Stimulated activated naive B cell treated with anti-CD40 and anti-IgM and Interleukin-4, amounts not matched to agents 10 μg/mL and 1 μg/mL and 100 μg/mL, for 72 hours (primary cell): ENCODE results near the gene R3HCC1L.

Experiments
- ATAC-seq, 2 donors: fragments of 150-1000 bp; cut with Tn5 transposase; replicated peaks; 2 replicates each; pipeline ENCODE4 v1.10.0; 2021; ENCODE audit warnings: moderate library complexity in 1 of 2
- DNase-seq: peaks from one replicate; pipeline ENCODE4 v3.0.0; 2021
- H3K27ac Mint-ChIP-seq: one replicate; pipeline ENCODE4 v1.8.0; 2022; ENCODE audit warnings: mild to moderate bottlenecking, mixed read lengths
- H3K27me3 Mint-ChIP-seq, 2 donors: one replicate each; pipeline ENCODE4 v1.8.0; 2022; ENCODE audit warnings: mixed read lengths in 2 of 2
- H3K36me3 Mint-ChIP-seq, 2 donors: one replicate each; pipeline ENCODE4 v1.8.0; 2022; ENCODE audit warnings: mixed read lengths in 2 of 2, mild to moderate bottlenecking in 1 of 2
- H3K4me1 Mint-ChIP-seq, 2 donors: one replicate each; pipeline ENCODE4 v1.8.0; 2022; ENCODE audit warnings: mixed read lengths in 2 of 2, mild to moderate bottlenecking in 1 of 2
- H3K4me3 Mint-ChIP-seq, 2 donors: one replicate each; pipeline ENCODE4 v1.8.0; 2022; ENCODE audit warnings: mild to moderate bottlenecking in 2 of 2, mixed read lengths in 2 of 2, moderate library complexity in 1 of 2
- H3K9me3 Mint-ChIP-seq, 2 donors: one replicate each; pipeline ENCODE4 v1.8.0; 2022; ENCODE audit warnings: mixed read lengths in 2 of 2, mild to moderate bottlenecking in 1 of 2

R3HCC1L gene

GRCh38 chr10:98258683-98259454 is 124.4 kb downstream of the R3HCC1L start:
- peaks cover 23 to 30% of the 10 kb centered on the region in 2 donors for H3K36me3 Mint-ChIP-seq
- DNase-seq (no peak), ATAC-seq (no peak)
- H3K9me3 Mint-ChIP-seq: no peaks in the 10 kb centered on the region
- peaks cover 0 to 4% of the 10 kb centered on the region in 2 donors for H3K4me1 Mint-ChIP-seq
- no peak overlapping the region for H3K4me3 Mint-ChIP-seq
- H3K27me3 Mint-ChIP-seq: no peaks in the 10 kb centered on the region
- H3K27ac Mint-ChIP-seq: no peak overlapping the region

GRCh38 chr10:98259606-98260315 is 125.3 kb downstream of the R3HCC1L start:
- no peak for ATAC-seq
- DNase-seq: no peak
- H3K27ac Mint-ChIP-seq: no peak overlapping the region
- peaks cover 2 to 6% of the 10 kb centered on the region in 2 donors for H3K4me1 Mint-ChIP-seq
- no peak overlapping the region for H3K4me3 Mint-ChIP-seq
- H3K27me3 Mint-ChIP-seq: no peaks in the 10 kb centered on the region
- H3K36me3 Mint-ChIP-seq: peaks cover 23 to 30% of the 10 kb centered on the region in 2 donors
- no peaks in the 10 kb centered on the region for H3K9me3 Mint-ChIP-seq

GRCh38 chr10:98260350-98260749 is 125.9 kb downstream of the R3HCC1L start:
- DNase-seq (no peak), ATAC-seq (no peak)
- H3K9me3 Mint-ChIP-seq: no peaks in the 10 kb centered on the region
- H3K27ac Mint-ChIP-seq: no peak overlapping the region
- H3K36me3 Mint-ChIP-seq: peaks cover 23 to 30% of the 10 kb centered on the region in 2 donors
- peaks cover 3 to 6% of the 10 kb centered on the region in 2 donors for H3K4me1 Mint-ChIP-seq
- H3K27me3 Mint-ChIP-seq: no peaks in the 10 kb centered on the region
- H3K4me3 Mint-ChIP-seq: no peak overlapping the region

GRCh38 chr10:98260752-98261151 is 126.3 kb downstream of the R3HCC1L start:
- ATAC-seq (no peak), DNase-seq (no peak)
- Mint-ChIP-seq H3K27ac (no peak overlapping the region), H3K4me1 (peaks cover 3 to 6% of the 10 kb centered on the region in 2 donors), H3K4me3 (no peak overlapping the region), H3K36me3 (peaks cover 23 to 29% of the 10 kb centered on the region in 2 donors), H3K27me3 (no peaks in the 10 kb centered on the region), H3K9me3 (no peaks in the 10 kb centered on the region)

- H3K36me3 Mint-ChIP-seq: peaks cover 16 to 21% of the 10 kb centered on the region in 2 donors
- H3K27ac Mint-ChIP-seq: no peak overlapping the region
- H3K9me3 Mint-ChIP-seq: no peaks in the 10 kb centered on the region
- DNase-seq (no peak), ATAC-seq (no peak)
- peaks cover 0 to under 1% of the 10 kb centered on the region in 2 donors for H3K27me3 Mint-ChIP-seq
- H3K4me1 Mint-ChIP-seq: peaks cover 5 to 6% of the 10 kb centered on the region in 2 donors
- no peak overlapping the region for H3K4me3 Mint-ChIP-seq
Observed at GRCh38 chr10:98261436-98262277, 127.2 kb downstream of the R3HCC1L start.

GRCh38 chr10:98262571-98262970 is 128.1 kb downstream of the R3HCC1L start:
- Mint-ChIP-seq H3K27me3 (peaks cover 0 to 4% of the 10 kb centered on the region in 2 donors), H3K4me3 (no peak overlapping the region), H3K27ac (no peak overlapping the region), H3K36me3 (peaks cover 9 to 12% of the 10 kb centered on the region in 2 donors), H3K9me3 (no peaks in the 10 kb centered on the region), H3K4me1 (peaks cover 5 to 8% of the 10 kb centered on the region in 2 donors)
- no peak for DNase-seq
- peak; percentile 45 to 51 for ATAC-seq

- Mint-ChIP-seq H3K4me1 (peaks cover 8 to 12% of the 10 kb centered on the region in 2 donors), H3K27ac (no peak overlapping the region), H3K27me3 (peaks cover 0 to 4% of the 10 kb centered on the region in 2 donors), H3K4me3 (no peak overlapping the region), H3K36me3 (peaks cover 9 to 11% of the 10 kb centered on the region in 2 donors), H3K9me3 (no peaks in the 10 kb centered on the region)
- DNase-seq (no peak), ATAC-seq (no peak)
Observed at GRCh38 chr10:98263088-98263487, 128.6 kb downstream of the R3HCC1L start.

- DNase-seq (no peak), ATAC-seq (no peak)
- no peaks in the 10 kb centered on the region for H3K9me3 Mint-ChIP-seq
- peaks cover 0 to 13% of the 10 kb centered on the region in 2 donors for H3K27me3 Mint-ChIP-seq
- H3K27ac Mint-ChIP-seq: no peak overlapping the region
- H3K36me3 Mint-ChIP-seq: peaks cover 5 to 11% of the 10 kb centered on the region in 2 donors
- peaks cover 12 to 18% of the 10 kb centered on the region in 2 donors for H3K4me1 Mint-ChIP-seq
- no peak overlapping the region for H3K4me3 Mint-ChIP-seq
Observed at GRCh38 chr10:98264378-98265065, 130.1 kb downstream of the R3HCC1L start.

GRCh38 chr10:98265403-98266378 is 131.2 kb downstream of the R3HCC1L start:
- no peak overlapping the region for H3K4me3 Mint-ChIP-seq
- no peak overlapping the region for H3K27ac Mint-ChIP-seq
- peaks cover 0 to 13% of the 10 kb centered on the region in 2 donors for H3K27me3 Mint-ChIP-seq
- peaks cover 17 to 18% of the 10 kb centered on the region in 2 donors for H3K4me1 Mint-ChIP-seq
- DNase-seq: no peak
- peaks cover 4 to 8% of the 10 kb centered on the region in 2 donors for H3K36me3 Mint-ChIP-seq
- no peaks in the 10 kb centered on the region for H3K9me3 Mint-ChIP-seq
- ATAC-seq: no peak

GRCh38 chr10:98266647-98267046 is 132.2 kb downstream of the R3HCC1L start:
- Mint-ChIP-seq H3K4me3 (peak overlapping the region in 1 of 2 donors; percentile 7), H3K4me1 (peaks cover 17 to 18% of the 10 kb centered on the region in 2 donors), H3K36me3 (peaks cover 0 to 4% of the 10 kb centered on the region in 2 donors), H3K27me3 (peaks cover 0 to 15% of the 10 kb centered on the region in 2 donors), H3K27ac (no peak overlapping the region), H3K9me3 (no peaks in the 10 kb centered on the region)
- ATAC-seq (no peak), DNase-seq (no peak)

- H3K27ac Mint-ChIP-seq: peak overlapping the region; percentile 72
- H3K4me3 Mint-ChIP-seq: peak overlapping the region; percentile 81 to 82
- H3K36me3 Mint-ChIP-seq: peaks cover 0 to 4% of the 10 kb centered on the region in 2 donors
Observed at GRCh38 chr10:98267069-98267893, 132.8 kb downstream of the R3HCC1L start.

More at GRCh38 chr10:98267069-98267893, 132.8 kb downstream of the R3HCC1L start:
- Mint-ChIP-seq H3K4me1 (peaks cover 17 to 18% of the 10 kb centered on the region in 2 donors), H3K27me3 (peaks cover 0 to 17% of the 10 kb centered on the region in 2 donors), H3K9me3 (no peaks in the 10 kb centered on the region)
- DNase-seq (no peak), ATAC-seq (no peak)
